ENCODE data around the gene ADAMTSL2.

Gene ADAMTSL2

DNA sequence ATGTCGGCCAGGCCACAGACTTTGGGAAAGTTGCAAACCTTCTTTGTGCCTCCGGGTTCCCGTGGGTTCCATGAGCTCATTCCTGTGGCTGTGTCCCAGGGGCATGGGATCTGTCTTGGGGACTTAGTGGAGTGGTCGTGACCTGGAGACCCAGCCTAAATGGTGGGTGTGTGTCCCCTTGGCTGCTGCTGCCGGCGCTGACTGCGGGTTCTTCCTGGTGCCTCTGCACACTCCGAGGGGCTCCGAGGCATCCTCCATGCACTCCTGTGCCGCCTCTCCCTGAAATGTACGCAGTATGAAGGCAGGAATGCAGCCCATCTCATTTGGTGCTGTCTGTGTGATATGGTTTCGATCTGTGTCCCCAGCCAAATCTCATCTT is 34.6 kb upstream of the ADAMTSL2 start:
- no peak for DNase-seq (ENCODE audit: low read depth in 2 of 2)

DNA sequence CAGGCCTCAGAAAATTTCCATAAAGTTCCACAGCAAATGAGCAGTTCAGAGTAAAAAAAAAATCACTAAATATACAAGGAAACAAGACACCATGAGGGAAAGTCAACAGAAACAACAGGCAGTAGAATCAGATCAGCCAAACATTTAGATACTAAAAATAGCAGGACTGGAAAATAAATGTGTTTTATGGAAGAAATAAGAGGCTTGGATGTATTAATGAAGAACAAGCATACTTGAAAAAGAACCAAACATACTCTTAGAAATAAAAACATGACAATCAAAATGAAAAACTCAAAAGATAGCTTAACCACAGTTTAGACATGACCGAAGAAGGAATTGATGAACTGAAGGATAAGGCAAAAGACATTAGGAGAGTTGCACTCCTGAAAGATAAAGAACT is 32.4 kb upstream of the ADAMTSL2 start:
- DNase-seq (ENCODE audit: low read depth in 2 of 2): no peak

DNA sequence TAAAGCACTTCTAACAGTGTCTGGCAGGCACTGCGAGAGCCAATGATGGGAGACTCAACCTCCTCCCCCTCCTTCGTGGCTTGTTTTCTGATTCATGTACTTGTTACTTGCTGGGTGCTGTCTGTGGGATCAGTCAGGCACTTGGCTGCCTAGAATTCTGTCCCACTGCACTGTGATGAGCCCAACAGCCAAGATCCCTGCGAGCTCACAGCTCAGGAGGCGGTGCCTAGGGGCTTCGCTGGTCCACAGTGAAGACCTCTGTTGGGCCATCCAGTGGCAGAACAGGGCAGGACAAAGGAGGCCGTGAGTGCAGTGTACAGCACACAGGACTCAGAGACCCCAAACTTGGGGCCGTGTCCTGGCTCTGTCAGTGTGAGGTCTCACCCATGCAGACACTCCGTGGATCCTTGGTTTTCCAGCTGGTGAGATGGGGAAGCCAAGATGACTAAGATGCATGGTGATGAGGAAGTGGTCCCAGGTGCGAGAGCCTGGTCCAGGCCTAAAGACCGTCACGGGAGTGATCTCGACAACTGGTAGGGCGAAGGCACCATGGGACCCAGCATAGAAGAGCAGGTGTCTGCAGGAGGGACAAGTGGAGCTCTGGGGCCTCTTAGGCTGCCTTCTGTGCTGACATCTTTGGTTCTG is 29.2 kb upstream of the ADAMTSL2 start:
- DNase-seq (ENCODE audit: low read depth in 2 of 2): no peak

DNA sequence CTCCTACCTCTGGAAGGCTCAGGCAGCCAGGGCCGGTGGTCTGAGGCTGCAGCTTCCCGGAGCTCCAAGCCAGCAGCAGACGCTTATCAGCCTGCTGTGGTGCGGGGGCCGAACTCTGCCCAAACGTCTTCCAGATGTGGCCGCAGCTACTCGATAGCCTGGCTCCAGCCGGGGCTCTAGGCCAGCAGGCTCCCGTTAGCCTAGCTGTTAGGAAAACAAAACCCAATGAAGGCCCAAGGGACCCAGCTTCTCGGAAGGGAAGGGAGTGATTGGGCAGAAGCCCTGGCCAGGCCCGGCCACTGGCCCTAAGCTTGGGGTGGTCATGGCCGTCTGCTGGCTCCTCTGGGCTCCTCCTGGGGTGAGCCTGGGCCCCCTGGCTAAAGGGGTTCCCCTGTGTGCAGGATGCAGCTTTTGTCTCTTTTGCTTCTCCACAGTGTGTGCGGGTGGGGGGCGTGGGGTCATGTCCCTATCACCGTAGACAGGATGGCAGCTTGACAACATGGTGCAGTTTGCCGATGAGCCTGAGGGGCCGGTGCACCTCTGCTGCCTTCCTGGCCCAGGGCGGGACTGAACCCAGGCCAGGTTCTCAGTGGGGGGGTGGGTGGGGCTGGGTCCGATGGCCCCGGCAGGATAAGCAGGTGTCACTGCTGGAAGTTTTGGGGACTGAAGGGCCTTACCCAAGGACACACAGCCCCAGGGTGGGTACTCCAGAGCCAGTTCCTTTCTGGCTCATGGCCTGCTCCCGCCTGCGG is 28.4 kb upstream of the ADAMTSL2 start:
- no peak for DNase-seq (ENCODE audit: low read depth in 2 of 2)

DNA sequence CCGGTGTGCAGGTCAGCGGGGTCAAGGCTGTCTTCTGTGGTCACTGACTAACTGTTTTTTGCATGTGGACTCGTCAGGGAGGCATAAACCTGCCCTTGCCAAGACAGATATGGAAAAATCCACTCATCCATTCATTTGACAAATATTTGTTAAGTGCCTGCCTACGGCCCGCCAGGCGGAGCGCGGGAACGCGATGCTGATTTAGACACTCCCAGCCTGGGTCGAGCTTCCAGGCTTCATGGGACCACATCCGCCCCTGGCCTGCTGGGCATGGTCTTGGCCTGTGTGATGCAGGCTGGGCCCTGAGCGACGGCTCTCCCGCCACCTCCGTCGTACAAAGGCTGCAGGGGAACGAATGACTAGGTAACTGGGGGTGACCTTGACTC is 27.9 kb upstream of the ADAMTSL2 start:
- no peak for DNase-seq (ENCODE audit: low read depth in 2 of 2)

DNA sequence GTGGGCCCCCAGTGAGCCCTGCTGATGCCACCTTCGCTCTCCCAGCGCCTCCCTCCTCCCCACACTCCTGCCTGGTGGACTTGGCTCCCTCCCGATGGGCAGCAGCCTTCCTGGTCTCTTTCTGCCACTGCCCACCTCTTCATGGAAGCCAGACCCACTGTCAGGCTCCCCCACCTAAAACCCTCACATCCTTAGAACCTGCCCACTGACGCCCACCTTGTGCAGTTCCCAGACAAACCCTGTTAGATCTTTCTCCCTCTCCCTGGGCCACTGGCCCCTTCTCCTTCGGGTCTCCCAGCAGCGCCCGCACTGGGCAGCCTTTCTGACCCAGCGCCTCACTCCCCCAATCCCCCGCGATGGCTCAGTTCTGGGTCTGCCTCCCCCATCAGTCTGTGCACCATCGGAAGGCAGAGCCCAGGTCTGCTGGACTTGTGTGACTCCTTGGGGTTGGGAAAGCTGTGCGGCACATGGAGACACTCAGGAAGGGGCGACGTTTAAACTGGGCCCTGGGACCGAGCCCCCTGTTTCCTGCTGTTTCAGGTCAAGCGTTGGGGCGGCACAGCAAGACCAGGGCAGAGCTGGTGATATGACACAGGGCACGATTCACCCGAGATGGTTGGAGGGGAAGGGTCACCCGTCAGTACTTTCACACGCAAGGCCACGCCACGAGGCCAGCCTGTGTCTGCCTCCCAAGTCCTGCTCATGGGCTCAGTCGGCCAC is 27.1 kb upstream of the ADAMTSL2 start:
- no peak for DNase-seq (ENCODE audit: low read depth in 2 of 2)

DNA sequence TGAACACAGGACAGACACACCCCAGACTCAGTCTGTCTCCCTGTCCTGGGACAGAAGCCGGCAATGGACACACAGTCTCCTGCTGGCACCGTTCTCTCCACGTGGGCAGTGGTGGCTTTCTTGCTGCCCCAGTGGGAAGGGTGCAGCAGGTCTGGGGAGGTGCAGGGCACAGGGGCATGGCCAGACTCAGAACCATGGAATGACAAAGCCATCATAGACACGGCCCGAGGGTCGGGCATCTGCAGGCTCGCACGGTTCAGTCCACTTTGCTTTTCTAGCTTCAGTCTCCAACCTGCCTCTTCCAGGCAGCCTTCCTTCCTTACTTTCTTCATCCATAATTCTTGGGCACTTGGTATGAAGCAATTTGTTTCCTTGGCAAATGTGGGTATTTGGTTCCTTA is 26.5 kb upstream of the ADAMTSL2 start:
- DNase-seq (ENCODE audit: low read depth in 2 of 2): no peak

DNA sequence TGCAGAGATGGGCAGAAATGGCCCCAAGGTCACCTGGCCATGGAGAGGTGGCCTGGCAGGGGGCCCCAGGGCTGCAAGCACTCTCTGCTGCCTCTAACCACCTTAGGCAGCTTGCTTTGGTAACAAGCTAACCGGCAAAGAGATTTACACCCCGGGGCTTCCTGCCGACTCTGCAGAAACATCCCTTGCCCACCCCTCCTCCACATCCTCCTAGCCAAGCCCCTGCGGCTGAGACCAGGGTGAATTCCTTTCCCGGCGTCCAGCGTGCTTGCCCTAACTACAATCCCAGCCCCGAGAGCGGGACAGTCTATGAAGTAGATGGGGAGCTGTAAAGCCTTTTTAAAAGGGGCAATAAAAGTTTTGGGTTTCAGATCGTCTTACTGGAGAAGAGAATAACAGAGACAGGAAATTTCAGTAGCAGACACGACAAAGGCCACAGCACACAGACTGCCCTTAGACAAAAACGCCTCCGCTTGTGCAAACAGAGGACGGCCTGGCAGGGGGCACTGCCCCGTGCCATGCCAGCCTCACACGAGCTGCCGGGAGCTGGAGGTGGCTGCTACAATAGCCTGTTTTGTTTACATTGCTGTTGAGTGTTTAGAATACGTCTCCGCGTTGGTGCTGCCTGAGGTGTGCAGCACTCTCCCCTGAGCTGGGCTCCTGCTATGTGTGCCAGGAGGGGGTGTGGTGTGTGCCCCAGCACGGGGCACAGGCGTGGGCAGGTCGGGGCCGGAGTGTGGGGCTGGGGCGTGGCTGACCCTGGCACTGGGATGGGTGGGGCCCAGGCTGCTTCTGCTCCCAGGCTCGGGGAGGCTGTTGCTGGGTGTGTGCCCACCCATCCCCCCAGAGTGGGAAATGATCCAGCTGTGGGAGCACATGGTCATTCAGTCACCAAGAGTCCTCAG is 25.1 kb upstream of the ADAMTSL2 start:
- no peak for DNase-seq (ENCODE audit: low read depth in 2 of 2)

DNA sequence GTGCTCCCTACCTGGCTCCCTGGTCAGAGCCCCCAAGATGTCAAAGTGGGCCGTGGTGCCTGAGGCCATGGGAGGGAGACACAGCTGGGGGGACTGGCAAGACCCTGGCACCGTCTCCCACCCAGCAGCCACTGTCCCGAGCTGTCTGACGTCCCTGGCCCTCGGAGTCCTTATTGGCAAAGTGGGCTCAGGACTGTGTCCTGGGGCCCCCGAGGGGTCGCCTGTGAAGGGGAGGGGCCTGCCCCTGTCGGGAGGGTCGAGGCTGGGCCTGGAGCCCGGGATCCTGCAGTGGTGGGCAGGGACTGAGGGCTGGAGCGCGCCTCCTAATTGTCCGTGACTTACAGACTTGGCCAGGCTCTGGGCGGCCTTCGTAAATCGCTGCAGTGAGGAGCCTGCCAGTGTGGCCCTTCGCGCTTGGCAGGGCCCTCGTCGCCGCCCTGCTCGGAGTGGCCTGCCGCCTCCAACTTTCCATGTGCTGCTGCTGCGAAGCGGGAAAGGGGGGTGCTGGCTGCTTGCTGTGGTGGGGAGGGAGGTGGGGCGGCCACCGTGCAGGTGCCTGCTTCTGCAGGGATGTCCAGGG is 23.5 kb upstream of the ADAMTSL2 start:
- no peak for DNase-seq (ENCODE audit: low read depth in 2 of 2)

DNA sequence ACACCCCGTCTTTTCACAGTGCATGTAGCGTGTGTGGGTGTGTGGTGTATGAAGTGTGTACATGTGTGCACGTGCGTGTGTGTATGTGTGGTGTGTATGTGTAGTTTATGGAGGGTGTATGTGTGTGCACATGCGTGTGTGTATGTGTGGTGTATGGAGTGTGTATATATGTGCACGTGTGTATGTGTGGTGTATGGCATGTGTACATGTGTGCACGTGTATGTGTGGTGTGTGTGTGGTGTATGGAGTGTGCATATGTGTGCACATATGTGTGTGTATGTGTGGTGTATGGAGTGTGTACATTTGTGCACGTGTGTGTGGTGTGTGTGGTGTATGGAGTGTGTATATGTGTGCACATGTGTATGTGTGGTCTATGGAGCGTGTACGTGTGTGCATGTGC is 22.9 kb upstream of the ADAMTSL2 start:
- DNase-seq (ENCODE audit: low read depth in 2 of 2): no peak

DNA sequence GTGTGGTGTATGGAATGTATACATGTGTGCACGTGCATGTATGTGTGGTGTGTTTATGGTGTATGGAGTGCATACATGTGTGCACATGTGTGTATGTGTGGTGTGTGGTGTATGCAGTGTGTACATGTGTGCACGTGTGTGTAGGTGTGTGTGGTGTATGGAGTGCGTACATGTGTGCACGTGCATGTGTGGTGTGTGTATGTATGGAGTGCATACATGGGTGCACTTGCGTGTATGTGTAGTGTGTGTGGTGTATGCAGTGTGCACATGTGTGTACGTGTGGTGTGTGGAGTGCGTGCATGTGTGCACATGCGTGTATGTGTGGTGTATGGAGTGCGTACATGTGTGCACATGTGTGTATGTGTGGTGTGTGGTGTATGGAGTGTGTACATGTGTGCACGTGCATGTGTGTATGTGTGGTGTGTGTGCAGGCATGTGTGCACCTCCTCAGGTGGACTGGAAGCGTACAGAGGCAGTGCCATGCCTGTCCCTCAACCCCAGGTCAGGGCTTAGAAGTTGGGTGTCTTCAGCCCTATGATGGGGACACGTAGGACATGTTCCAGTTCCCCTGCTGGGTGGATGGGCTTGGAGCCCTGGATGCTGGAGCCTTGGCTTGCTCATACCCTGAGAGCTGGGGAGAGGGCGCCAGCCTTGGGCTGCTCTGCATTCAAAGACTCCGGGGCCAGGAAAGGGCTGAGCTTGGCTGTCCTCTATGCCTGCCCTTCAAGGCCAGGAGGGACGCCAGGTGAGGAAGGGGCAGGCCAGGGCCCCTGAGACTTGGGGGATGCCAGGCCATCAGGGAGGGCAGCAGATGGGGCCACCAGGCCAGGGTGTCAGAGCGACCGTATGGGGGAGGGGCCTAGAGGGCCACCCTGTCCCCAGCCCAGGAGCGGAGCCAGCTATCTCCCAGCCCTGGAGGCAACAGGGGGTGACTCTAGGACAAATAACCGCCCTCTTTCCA is 22.0 kb upstream of the ADAMTSL2 start:
- no peak for DNase-seq (ENCODE audit: low read depth in 2 of 2)

DNA sequence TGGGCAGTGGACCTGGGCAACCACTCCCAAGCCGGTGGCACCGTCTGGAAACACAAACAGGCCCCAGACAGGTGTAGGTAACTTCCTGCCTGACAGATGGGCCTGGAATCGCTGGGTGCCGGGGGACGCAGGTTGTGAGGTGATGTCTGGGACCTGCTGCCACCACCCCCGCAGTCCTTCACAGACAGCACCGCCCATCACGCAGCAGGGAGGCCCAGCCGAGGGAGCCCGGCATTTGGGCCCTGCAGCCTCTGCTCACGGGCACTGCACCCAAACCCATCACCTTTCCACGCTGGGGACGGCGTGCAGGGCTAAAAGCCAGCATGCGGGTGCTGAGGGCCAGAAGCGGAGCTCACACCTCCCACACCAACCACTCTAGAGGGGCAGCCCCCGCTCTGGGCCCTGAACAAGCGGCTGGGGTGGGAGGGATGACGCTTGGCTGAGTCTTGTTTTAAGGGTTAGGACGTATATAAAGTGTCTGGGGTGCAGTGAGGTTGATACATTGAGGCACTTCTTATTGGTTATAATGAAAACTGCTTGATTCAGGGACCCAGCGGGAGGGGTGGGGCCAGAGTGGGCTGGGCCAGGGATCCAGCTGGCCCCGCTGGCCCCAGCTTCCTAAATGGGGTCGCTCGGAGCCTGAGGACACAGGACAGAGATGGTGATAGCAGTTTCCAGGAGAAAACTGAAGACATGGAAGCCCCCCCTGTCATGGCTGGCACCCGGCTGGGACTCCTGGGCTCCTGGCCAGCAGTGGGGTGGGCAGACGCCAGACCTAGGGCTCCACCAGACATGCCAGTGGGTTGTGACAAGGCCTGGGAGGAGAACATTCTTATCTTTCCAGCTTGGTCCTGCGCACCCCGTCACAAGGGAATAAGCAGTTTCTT is 21.0 kb upstream of the ADAMTSL2 start:
- DNase-seq (ENCODE audit: low read depth in 2 of 2): no peak

DNA sequence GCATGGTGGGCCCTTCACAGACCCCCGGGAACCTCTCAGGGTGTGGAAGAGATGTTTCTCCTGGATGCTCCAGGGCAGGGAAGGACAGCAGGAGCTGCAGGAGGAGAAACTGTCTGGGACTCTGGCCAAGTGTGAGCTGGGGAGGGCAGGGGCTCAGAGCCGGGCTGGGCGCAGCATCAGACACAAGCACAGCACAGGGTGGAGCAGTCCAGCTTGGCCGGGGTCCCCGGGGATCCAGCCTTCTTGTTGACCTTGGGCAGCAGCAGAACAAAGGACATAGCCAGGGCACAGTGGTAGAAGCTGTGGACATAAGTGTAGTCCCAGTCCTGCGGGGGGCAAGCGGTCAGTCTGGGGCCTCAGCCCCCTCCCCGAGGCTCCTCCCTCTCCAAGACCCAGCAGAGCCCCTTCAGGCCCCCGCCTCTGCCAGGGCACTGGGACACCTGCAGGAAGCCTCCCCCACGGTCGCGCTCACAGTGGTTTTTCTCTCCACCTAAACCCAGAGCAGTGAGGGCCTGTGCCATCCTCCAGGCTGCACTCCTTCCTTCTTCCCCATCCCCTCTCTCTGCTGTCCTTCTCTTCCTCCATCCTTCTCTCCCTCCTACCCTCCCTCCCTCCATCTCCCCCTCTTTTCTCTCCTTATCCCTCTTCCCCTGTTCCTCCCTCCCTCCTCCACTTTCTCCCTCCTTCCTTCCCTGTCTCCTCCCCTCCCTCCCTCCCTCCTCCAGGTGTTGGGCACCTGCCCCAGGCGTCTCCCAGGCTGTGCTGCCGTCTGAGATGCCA is 19.9 kb upstream of the ADAMTSL2 start:
- no peak for DNase-seq (ENCODE audit: low read depth in 2 of 2)

DNA sequence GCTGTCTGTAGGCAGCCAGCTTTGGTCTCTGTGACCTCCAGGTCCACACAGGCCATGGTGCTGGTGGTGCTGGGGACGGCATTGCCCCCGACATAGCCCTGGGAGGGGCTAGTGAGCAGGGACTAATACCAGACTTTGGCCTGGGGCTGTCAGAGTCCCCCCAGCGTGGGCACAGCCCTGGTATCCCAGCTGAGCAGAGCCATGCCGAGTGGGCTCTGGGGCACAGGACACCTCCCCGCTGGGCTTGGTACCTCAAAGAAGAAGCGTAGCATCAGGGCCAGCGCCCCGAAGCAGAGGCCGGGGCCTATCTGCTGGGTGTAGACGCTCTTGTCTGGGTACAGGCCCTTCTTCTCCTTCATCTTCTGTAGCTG is 19.3 kb upstream of the ADAMTSL2 start:
- no peak for DNase-seq (ENCODE audit: low read depth in 2 of 2)

DNA sequence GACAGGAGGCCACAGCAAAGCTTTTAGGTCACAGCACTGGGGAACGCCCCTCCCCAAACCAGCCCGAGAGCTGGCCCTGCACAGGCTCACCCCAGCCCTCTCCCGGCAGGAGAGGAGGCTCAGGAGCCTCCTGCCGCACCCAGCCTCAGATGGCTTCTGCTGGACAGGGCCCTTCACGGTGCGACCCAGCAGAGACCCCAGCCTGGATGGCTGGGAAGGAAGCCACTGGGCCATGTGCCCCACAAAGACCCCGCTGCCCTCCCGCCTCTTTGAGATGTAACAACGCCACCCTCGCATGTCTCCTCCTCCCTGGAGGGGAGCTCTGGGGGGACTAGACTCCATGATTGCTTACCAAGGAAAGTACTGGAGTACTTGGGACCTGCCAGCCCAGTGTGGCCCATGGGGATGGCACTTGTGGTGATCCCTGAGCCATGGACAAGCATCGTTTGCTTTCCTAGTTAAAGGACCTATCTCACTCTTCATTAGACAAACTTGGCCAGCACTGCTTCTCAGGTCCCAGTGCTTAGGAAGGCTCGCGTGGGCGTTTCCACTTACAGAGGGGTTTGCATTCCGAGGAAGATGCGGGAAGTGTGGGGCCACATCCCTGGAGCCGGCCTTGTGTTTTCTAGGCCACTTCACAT is 18.8 kb upstream of the ADAMTSL2 start:
- no peak for DNase-seq (ENCODE audit: low read depth in 2 of 2)

DNA sequence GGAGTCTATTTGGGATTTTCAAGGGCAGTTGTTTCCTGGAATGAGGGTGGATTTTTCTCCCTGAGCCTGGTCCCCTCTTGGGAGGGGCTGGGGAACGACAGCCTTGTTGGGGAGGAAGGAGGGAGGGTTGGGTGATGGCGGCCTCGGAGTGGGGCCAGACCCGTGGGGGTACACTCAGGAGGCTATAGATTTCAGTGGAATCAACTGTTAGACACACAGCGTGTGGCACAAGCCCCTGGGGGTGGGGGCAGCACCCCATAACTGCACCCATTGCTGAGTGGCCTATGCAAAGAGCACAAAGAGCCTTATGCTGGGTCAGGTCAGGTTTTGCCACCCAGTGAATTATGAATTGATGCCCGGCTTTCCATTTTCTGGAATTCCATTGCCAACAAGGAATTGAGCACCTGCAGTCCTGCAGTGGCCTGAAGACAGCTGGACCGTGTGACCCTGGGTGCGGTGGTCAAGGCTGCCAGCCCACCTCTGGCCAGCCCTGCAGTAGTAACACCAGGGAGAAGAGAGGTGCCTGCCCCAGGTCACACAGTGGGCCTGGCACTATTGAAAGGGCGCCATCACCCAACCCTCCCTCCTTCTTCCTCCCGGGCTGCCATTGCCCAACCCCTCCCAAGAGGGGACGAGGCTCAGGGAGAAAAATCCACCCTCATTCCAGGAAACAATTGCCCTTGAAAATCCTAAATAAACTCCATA is 18.1 kb upstream of the ADAMTSL2 start:
- no peak for DNase-seq (ENCODE audit: low read depth in 2 of 2)

DNA sequence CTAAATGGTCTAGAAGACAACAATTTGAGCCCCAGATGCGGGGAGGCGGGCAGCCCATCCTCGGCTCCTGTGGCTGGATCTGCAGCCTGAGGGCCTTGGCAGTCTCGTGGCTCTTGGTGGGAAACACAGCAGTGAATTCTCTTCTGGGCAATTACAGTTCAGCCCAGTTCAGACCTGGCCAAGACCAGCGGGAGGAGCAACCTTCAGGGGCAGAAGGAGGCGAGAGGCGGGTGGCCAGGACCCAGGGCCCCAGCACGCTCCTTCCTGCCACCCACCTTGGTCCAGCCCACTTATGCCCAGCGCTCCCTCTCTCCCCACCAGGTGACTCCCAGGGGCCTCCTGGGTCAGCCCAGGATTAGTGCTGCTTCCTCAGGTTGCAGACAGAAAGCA is 17.5 kb upstream of the ADAMTSL2 start:
- no peak for DNase-seq (ENCODE audit: low read depth in 2 of 2)

DNA sequence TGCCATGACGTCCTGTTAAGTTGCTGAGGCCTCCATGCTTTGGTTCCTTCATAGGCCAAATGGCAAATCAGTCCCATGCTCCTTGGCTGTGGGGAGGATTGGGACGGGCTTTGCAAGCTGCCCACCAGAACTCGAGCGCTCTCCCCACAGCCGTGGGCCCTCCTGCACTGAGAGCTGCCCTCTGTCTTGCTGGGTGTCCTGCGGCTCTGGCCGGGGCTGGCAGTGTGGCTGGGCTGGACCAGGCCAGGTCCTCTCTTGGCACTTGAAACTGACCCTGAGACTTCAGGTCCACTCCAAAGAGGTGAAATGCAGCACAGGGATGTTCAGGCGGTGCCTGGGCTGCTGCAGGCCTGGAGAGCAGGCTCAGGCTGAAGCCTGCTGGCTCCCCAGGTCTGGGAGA is 16.8 kb upstream of the ADAMTSL2 start:
- no peak for DNase-seq (ENCODE audit: low read depth in 2 of 2)
